Adrenal gland (tissue), 5 donors: ENCODE data around the gene HSPA8.

Source experiments
- CTCF ChIP-seq, 6 experiments: fragments of 450-650 bp in 4 of 6; fragments of 200-600 bp in 2 of 6; sonication (generic) in 1 of 6; IDR thresholded peaks; 1 replicate in 5 of 6; 2 replicates in 1 of 6; pipeline versions ENCODE4 v1.5.1 to v1.8.0; 2016 to 2021; ENCODE audit warnings: antibody characterized with exemption in 6 of 6, mild to moderate bottlenecking in 2 of 6, moderate library complexity in 1 of 6
- POLR2A ChIP-seq, 2 donors: fragments of 450-650 bp; IDR thresholded peaks; one replicate each; pipeline ENCODE4 v1.6.1; 2017; ENCODE audit warnings: antibody characterized with exemption in 2 of 2, mild to moderate bottlenecking in 2 of 2, moderate library complexity in 1 of 2
- donor health status: DM: no; HTN: no; CAD: no.

- TF ChIP-seq CTCF (IDR thresholded peaks at IDR 0.05): no peak
- TF ChIP-seq POLR2A (IDR thresholded peaks at IDR 0.05): no peak
These were observed 4.2 kb downstream of the HSPA8 start for GRCh38 chr11:123057661-123058305.
